Neuron (in vitro differentiated cells): ENCODE results near the gene NELL1.

Experiments
- H2AFZ ChIP-seq: one replicate; pipeline ENCODE4 v1.6.1; 2013; ENCODE audit warnings: low read depth, mild to moderate bottlenecking, inconsistent platforms, low read length, moderate library complexity
- H3K27me3 ChIP-seq: one replicate; pipeline ENCODE4 v1.6.1; 2013; ENCODE audit warnings: low read length; ENCODE audit not compliant: insufficient read depth
- H3K36me3 ChIP-seq: one replicate; pipeline ENCODE4 v1.6.1; 2013; ENCODE audit warnings: low read length; ENCODE audit not compliant: insufficient read depth
- H3K4me1 ChIP-seq: one replicate; pipeline ENCODE4 v1.6.1; 2013; ENCODE audit warnings: low read length; ENCODE audit not compliant: insufficient read depth
- H3K4me3 ChIP-seq: 2 replicates; pipeline ENCODE4 v1.5.1; 2013; ENCODE audit warnings: mild to moderate bottlenecking, low read length, moderate library complexity
- H3K9me3 ChIP-seq: one replicate; pipeline ENCODE4 v1.6.1; 2013; ENCODE audit warnings: low read length

Gene NELL1

DNA sequence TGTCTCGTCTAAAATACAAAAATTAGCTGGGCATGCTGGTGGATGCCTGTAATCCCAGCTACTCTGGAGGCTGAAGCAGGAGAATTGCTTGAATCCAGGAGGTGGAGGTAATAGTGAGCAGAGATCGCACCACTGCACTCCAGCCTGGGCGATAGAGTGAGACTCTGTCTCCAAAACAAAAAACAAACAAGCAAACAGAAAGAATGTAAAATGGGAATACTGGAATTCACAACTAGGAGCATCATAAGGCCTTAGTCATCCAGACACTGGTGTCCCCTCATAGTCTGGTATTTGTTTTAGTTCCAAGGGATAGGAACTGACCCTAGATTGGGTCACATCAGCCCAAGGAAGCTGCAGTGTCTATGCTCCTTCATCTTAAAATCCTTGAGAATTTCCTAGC is 520.8 kb downstream of the NELL1 start:
- no peaks in the 10 kb centered on the region for H3K9me3 ChIP-seq
- no peaks in the 10 kb centered on the region for H3K4me1 ChIP-seq
- H3K4me3 ChIP-seq = no peak overlapping the region
- H3K36me3 ChIP-seq = no peaks in the 10 kb centered on the region
- no peak overlapping the region for H2AFZ ChIP-seq
- no peaks in the 10 kb centered on the region for H3K27me3 ChIP-seq

DNA sequence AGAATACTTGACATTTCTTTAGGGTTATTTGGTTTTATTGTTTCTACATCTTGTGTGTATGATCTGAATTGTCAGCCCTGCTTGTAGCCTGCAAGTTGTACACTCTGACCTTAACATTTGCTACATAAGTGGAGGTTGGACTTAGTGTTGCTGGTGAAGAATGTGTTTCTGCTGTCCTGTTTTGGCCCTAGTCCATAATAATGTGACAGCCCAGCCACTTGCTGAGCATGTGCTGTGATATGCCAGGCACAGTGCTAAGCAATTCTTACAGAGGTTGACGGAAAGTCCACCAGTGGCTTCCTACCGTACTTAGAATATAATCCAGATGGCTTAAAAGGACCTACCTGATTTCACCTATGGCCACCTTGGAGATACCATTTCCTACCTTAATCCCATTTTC is 526.6 kb downstream of the NELL1 start:
- Histone ChIP-seq H3K4me1 (no peaks in the 10 kb centered on the region), H2AFZ (no peak overlapping the region), H3K36me3 (no peaks in the 10 kb centered on the region), H3K4me3 (no peak overlapping the region), H3K9me3 (no peaks in the 10 kb centered on the region), H3K27me3 (no peaks in the 10 kb centered on the region)

DNA sequence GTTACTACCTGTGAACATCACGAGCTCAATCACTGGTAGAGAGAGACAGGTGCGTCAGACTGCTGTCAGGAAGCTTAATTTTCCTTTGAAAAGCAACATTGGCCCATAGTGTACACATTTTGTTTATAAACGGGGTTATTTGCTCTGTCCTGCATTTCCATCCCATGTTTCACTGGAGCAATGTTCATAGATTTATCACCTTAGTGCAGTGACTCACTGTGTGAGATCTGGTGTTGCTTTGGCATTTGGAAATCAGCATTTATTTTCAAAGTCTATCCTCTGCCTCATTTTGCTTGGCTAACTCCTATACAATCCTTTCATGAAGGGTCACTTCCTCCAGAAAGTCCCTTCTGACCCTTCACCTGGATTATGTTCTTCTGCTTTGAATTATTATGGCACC is 529.1 kb downstream of the NELL1 start:
- Histone ChIP-seq H3K9me3 (no peaks in the 10 kb centered on the region), H3K36me3 (no peaks in the 10 kb centered on the region), H3K27me3 (no peaks in the 10 kb centered on the region), H2AFZ (no peak overlapping the region), H3K4me1 (no peaks in the 10 kb centered on the region), H3K4me3 (no peak overlapping the region)

DNA sequence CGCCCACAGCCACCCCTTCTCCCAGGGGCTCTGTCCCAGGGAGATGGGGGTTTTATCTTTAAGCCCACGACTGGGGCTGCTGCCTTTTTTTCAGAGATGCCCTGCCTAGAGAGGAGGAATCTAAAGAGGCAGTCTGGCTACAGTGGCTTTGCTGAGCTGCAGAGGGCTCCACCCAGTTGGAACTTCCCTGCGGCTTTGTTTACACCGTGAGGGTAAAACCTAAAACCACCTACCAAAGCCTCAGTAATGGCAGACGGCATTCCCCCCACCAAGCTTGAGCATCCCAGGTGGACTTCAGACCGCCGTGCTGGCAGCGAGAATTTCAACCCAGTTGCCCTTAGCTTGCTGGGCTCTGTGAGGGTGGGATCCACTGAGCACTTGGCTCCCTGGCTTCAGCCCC is 535.8 kb downstream of the NELL1 start:
- Histone ChIP-seq H3K36me3 (no peaks in the 10 kb centered on the region), H3K27me3 (no peaks in the 10 kb centered on the region), H2AFZ (no peak overlapping the region), H3K9me3 (no peaks in the 10 kb centered on the region), H3K4me3 (no peak overlapping the region), H3K4me1 (no peaks in the 10 kb centered on the region)

DNA sequence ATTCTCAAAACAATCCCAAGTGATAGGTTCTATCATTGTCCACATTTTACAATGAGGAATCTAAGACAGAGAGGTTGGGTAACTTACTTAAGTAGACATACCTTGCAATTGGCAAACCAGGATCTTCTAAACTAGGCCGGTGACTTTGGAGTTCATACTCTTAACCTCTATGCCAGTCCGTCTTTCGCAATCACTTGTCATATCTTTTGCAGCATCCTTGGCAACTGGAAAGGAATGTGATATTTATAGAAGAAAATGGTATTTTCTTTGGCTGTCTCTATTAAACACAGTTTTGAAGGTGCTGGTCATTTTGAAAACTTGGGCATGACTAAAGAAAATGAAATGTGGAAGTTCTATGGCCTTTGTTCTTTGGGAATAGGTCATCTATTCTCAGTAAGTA is 556.5 kb downstream of the NELL1 start:
- Histone ChIP-seq H3K4me3 (no peak overlapping the region), H3K4me1 (no peaks in the 10 kb centered on the region), H2AFZ (no peak overlapping the region)

DNA sequence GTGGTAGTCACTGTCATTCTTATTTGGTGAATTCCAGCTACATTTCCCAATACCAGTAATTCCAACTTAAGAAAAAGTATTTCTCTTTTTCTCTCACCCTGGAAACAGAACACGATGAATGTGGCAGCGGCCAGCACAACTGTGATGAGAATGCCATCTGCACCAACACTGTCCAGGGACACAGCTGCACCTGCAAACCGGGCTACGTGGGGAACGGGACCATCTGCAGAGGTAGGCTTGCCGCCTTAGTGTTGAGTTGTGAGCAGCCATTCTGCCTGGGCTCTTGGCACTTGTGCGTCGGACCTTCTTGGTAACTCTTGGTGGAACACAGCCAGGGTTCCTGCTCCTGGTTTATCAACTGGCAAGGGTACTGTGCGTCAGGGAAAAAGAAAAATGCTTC is 559.8 kb downstream of the NELL1 start:
- H3K4me3 ChIP-seq = no peak overlapping the region
- no peaks in the 10 kb centered on the region for H3K9me3 ChIP-seq
- H3K4me1 ChIP-seq = no peaks in the 10 kb centered on the region
- H3K36me3 ChIP-seq = no peaks in the 10 kb centered on the region
- H2AFZ ChIP-seq = no peak overlapping the region
- peaks cover 2% of the 10 kb centered on the region for H3K27me3 ChIP-seq

More for the DNA sequence above, 556.5 kb downstream of the NELL1 start:
- no peaks in the 10 kb centered on the region for H3K27me3 ChIP-seq
- no peaks in the 10 kb centered on the region for H3K36me3 ChIP-seq
- H3K9me3 ChIP-seq = no peaks in the 10 kb centered on the region

DNA sequence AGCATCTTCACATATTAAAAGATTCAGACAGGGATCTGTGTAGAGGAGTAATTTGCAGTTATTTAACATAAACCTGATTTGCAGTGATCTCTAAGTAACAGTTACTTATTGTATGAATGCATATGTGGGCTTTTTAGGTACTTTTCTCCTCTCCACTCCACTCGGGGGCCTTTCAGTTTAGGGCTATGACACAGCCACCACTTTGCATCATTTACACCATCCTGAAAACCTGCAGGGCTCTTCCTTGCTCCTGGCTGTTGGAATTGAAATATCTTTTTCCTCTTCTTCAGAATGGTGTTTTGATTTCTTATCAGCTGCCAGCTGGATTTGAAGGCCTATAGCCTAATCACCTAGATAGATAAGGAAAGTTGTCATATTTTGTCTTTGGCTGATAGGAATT is 580.8 kb downstream of the NELL1 start:
- Histone ChIP-seq H3K27me3 (peaks cover 3% of the 10 kb centered on the region), H3K36me3 (no peaks in the 10 kb centered on the region), H3K4me3 (no peak overlapping the region), H3K4me1 (no peaks in the 10 kb centered on the region), H3K9me3 (no peaks in the 10 kb centered on the region), H2AFZ (no peak overlapping the region)

DNA sequence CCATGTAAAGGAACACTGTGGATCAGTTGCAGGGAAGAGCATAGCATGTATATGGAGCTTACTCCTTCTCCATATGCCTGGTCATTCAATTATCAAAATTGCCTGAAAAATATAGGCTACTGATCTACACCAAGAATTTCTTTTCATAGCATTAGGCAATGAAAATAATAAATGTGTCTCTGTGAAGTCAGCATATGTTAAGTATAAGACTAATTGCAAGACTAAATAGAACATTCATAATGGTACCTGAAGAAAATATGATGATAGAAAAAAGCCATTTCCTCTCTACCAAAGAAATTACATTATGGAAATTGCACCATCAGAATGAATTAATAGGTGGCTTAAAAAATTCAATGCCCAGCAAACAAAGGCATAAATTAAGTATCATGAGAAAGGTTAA is 584.7 kb downstream of the NELL1 start:
- Histone ChIP-seq H2AFZ (no peak overlapping the region), H3K4me3 (no peak overlapping the region), H3K36me3 (no peaks in the 10 kb centered on the region), H3K27me3 (no peaks in the 10 kb centered on the region), H3K4me1 (no peaks in the 10 kb centered on the region), H3K9me3 (no peaks in the 10 kb centered on the region)

DNA sequence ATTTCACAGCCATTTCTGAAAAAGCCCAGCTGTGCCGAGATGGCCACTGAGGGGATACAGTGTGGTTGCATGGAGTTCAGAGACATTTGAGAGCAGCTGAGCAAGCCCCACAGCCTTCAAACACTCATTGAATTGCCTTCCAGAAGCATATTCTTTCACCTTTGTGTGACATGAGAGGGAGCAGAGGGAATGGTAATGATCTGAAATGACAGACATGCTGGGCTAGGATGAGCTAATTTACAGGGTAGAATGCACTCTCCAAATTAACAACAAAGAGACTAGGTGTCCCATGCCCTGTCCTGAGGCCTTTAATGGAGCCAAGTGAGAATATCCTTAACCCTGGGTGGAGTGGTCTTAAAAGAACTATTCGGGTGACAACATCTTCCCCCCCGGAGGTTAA is 585.4 kb downstream of the NELL1 start:
- H2AFZ ChIP-seq = no peak overlapping the region
- H3K4me3 ChIP-seq = no peak overlapping the region
- no peaks in the 10 kb centered on the region for H3K4me1 ChIP-seq
- H3K9me3 ChIP-seq = no peaks in the 10 kb centered on the region
- no peaks in the 10 kb centered on the region for H3K36me3 ChIP-seq
- no peaks in the 10 kb centered on the region for H3K27me3 ChIP-seq

DNA sequence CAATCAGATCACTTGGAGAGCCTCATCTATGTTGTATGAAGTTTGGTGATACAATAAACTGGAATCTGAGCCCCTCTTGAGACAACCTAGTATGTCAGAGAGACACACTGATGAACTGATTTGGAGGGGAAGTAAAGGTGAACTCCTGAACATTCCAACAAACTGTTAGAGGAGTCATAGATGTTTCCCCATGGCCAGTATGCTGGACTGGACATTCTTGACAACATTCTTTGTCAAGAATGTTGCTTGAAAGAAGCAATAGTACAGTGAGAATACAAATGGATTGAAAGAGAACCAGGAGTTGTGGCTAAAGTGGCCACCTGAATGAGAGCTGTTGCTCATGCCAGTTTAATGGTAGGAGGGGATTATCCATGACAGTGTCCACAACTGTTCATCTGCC is 588.1 kb downstream of the NELL1 start:
- Histone ChIP-seq H3K36me3 (no peaks in the 10 kb centered on the region), H3K9me3 (no peaks in the 10 kb centered on the region), H3K4me1 (no peaks in the 10 kb centered on the region), H3K4me3 (no peak overlapping the region), H3K27me3 (no peaks in the 10 kb centered on the region), H2AFZ (no peak overlapping the region)

DNA sequence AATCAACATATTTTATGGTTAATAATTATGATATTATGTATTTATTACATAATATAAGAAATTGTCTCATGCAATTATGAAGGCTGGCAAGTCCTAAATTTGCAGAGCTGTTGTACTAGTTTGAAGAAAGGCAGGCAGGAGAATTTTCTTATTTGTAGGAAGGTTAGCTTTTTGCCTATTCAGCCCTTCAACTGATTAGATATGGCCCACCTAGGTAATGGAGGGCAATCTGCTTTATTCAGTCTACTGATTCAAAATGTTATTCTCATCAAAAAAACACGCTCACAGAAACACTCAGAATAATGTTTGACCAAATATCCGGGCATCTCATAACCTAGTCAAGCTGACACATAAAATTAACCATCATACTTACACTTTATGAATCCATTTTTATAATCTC is 589.0 kb downstream of the NELL1 start:
- Histone ChIP-seq H3K4me3 (no peak overlapping the region), H3K4me1 (no peaks in the 10 kb centered on the region), H3K9me3 (no peaks in the 10 kb centered on the region), H3K36me3 (no peaks in the 10 kb centered on the region), H2AFZ (no peak overlapping the region), H3K27me3 (no peaks in the 10 kb centered on the region)

DNA sequence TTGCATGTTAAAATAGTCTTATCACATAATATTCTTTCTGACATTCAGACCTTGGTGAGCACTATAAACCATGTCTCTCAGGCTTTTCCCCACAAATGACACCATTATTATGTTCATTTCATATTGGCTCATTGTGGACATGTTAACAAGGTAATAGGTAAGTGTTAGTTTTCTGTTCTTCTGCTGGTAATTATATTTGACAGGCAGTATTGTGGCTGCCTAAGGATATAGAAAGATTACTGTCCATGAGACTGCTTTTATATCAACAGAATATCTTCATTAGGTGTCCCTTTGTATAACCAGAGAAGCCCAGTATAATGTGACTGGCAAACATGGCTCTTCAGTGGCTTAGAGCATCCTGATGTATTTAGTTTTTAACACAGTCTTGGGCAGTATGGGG is 590.7 kb downstream of the NELL1 start:
- Histone ChIP-seq H3K4me1 (no peaks in the 10 kb centered on the region), H3K9me3 (no peaks in the 10 kb centered on the region), H3K4me3 (no peak overlapping the region), H3K27me3 (no peaks in the 10 kb centered on the region), H3K36me3 (no peaks in the 10 kb centered on the region), H2AFZ (no peak overlapping the region)

DNA sequence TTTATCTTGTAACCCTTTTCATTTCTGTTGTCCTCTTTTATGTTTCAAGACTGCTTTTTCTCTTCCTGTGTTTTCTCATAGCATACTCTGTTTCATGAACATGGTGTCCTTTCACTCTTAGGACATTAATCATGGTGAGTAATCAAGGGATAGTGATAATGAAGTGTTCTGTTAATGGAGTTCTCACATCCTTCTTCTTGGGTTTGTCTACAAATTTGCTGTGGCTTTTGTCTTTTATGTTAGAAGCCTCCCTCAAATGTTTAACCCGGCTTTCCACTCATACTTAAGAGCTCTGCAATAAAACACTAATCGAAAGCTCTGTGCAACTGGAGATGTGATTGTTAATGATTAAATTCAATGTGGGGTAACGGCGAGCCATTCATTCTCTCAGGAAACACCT is 593.6 kb downstream of the NELL1 start:
- Histone ChIP-seq H3K4me1 (no peaks in the 10 kb centered on the region), H3K9me3 (no peaks in the 10 kb centered on the region), H3K27me3 (no peaks in the 10 kb centered on the region), H3K4me3 (no peak overlapping the region), H2AFZ (no peak overlapping the region), H3K36me3 (no peaks in the 10 kb centered on the region)

DNA sequence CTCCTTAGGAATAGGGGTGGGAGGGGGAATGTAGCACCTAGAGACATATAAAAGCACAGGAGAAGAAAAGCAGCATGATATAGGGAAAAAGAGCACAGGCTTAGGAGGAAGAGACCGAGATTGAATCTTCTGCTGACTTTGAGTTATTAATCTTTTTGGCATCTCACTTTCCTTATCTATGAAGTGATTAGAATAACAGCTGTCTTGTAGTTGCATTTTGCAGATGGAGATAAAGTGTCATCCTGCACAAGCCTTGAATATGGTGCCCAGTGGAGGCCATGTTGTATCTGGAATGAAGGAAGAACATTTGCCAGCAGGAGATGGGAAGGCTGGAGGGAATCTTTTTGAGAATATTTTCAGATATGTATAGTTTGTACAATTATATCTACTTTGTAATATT is 594.7 kb downstream of the NELL1 start:
- Histone ChIP-seq H3K9me3 (no peaks in the 10 kb centered on the region), H3K4me3 (no peak overlapping the region), H3K27me3 (no peaks in the 10 kb centered on the region), H2AFZ (no peak overlapping the region), H3K36me3 (no peaks in the 10 kb centered on the region), H3K4me1 (no peaks in the 10 kb centered on the region)
